GM18907 (cell line): ENCODE data around the gene ZNF385B.
A peak's percentile ranks its signal among the peaks of the same experiment; 100 is the strongest.
"Not testable (repeated sequence)": the region's sequence is repeated elsewhere in the genome, so short reads cannot be mapped to it uniquely, and the experiment has no call there.

Source experiments
- ATAC-seq: cut with Tn5 transposase; IDR thresholded peaks from one replicate; pipeline ENCODE4 v1.9.1; 2021; ENCODE audit warnings: mild to moderate bottlenecking, moderate library complexity; ENCODE audit not compliant: unreplicated experiment

The ZNF385B gene

DNA sequence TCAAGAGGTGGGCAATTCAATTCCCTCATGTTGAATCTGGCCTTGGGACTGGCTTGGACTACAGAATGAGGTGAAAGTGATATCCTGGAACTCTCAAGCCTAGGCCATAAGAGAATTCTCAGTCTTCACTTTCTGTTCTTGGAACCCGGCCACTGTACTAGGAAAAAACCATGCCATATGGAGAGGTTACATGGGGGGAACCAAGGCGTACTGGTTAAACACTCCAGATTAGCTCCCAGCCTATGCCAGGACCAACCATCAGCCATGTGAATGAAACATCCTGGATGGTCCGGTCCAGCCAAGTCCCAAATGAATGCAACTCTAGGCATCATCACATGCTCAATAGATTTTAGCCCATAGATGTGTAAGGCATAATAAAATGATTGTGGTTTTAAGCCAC lies 56.4 kb downstream of the ZNF385B start:
- ATAC-seq, result no peak

GRCh38 chr2:179804206-179804605 lies 57.2 kb downstream of the ZNF385B start:
- ATAC-seq, result no peak

DNA sequence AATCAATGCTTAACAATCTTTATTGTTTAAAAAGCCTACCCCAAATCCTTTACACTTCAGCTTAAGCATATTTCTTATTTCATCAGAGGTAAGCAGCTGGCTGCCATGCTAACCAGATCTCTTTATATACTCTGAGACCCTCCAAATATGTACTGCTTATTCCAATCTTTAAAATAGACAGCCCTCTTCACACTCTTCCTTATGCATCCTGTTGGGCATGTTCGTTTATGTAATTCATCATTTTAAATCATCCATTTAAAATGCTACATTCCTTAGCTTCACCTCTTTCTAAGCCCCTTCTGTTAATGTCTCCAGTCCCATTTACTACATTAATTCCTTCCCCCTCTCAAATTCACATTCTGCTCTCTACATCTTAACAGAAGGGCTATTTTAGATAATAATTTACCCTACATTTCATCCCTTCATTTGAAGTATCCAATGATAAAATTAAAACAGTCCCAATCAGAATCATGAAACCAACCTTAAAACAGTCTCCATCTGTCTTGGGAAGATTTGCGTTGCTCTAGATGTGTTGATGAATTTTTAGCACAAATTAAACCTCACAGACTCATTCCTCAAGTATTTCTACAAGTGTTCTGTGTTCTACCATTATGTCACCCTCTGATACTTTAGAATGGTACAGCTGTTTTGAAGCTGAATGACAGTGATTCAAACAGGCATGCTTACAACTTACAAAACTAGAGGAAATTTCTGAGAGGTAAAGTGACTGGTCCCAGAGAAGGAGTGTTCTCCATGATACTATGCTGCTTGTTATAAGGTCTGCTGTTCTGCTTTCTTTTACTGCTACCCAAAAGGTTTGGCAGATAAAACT lies 59.1 kb downstream of the ZNF385B start:
- ATAC-seq, result no peak

- ATAC-seq, result no peak
Measured at GRCh38 chr2:179800776-179801175, 60.6 kb downstream of the ZNF385B start.

DNA sequence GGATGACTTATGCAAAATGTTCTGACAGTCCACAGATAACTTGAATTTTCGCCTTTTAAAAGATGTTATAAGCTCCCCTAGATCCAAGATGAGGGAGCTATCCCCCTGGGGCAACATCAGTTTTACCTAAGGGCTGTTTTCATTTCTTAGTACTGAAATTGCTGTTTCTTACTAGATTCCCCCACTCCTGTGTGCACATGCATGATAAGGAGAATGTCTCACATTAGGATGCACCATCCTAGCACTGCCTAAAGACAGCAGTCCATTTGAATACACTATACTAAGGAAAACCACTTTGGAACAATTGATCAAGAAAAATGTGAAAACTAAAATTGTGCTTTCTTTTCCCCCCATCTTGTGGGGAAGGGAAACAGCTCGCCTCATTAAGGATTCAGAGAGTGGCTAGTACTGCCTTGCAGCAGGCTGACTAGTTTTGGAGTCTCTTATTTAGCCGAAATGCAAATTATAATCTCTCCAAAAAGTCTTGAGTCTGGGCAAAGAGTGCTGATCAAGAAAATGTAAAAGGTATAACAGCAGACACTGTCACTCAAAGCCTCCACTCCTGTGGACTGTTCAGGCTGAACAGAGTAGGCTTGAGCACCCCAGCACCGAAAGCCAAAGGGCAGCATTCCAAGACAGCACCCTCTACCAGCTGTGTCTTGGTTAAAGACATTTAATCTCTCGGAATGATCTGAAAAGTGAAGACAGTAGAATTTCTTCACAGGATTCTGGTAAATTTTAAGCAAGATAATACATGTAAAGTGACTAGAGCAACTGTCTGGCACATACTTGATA lies 65.0 kb downstream of the ZNF385B start:
- no peak for ATAC-seq

GRCh38 chr2:179793902-179794301 lies 67.5 kb downstream of the ZNF385B start:
- no peak for ATAC-seq

DNA sequence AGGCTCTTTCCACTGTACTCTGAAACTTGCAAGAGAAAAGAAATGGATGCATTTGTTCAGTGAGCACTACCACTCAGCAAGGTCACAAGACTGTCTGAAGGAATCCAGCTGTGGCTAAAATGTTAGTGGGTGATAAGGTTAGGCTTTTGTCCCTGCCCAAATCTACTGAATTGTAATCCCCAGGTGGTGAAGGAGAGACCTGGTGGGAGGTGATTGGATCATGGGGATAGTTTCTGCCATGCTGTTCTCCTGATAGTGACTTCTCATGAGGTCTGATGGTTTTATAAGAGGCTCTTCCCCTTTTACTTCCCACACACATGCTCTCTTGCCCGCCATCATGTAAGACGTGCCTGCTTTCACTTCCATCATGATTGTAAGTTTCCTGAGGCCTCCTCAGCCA lies 68.2 kb downstream of the ZNF385B start:
- ATAC-seq, result no peak

- ATAC-seq, result no peak
Measured at GRCh38 chr2:179790235-179791217, 70.9 kb downstream of the ZNF385B start.

- no peak for ATAC-seq
Measured at GRCh38 chr2:179788104-179788503, 73.3 kb downstream of the ZNF385B start.

GRCh38 chr2:179787601-179788000 lies 73.8 kb downstream of the ZNF385B start:
- no peak for ATAC-seq

- ATAC-seq, result no peak
Measured at GRCh38 chr2:179785902-179786301, 75.5 kb downstream of the ZNF385B start.

GRCh38 chr2:179782346-179782745 lies 79.1 kb downstream of the ZNF385B start:
- ATAC-seq, result not testable (repeated sequence)

GRCh38 chr2:179773986-179774385 lies 87.4 kb downstream of the ZNF385B start:
- no peak for ATAC-seq

- ATAC-seq, result no peak
Measured at GRCh38 chr2:179772346-179772745, 89.1 kb downstream of the ZNF385B start.

DNA sequence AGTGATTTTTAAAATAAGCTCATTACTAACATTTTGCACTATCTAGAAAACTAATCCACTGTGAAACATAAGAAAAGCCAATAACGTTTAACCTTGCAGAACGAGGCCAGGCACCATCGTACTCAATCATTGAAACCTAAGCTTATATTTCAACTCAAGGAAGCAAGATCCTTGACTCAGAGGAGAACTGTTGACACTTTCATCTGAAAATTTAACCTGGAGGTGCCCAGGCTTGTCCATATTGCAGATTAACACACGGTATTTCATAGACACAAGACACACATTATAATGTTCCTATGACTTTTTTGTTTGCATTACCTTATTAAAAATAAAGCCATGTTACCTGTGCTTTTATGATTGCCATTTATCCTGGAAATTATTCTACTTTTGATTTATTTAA lies 89.6 kb downstream of the ZNF385B start:
- no peak for ATAC-seq

DNA sequence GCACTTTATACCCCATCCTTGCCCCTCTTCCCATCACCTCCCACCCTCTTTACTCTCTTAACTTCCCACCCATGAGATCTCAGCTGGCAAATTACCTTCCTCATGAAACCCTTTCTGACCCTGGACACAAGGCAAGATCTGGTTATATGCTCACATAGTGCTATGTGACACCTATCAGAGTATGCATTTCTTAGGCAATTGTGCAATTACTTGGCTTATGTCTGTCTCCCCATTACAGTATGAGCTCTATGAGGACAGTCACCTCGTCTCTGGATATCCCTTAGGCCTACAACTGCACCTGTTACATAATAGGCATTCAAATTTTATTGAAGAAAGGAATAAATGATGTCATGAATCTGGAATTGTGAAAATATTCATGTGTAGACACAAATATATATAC lies 91.4 kb downstream of the ZNF385B start:
- ATAC-seq, result no peak

- no peak for ATAC-seq
Measured at GRCh38 chr2:179769323-179769722, 92.1 kb downstream of the ZNF385B start.

GRCh38 chr2:179768765-179769164 lies 92.6 kb downstream of the ZNF385B start:
- ATAC-seq, result no peak

DNA sequence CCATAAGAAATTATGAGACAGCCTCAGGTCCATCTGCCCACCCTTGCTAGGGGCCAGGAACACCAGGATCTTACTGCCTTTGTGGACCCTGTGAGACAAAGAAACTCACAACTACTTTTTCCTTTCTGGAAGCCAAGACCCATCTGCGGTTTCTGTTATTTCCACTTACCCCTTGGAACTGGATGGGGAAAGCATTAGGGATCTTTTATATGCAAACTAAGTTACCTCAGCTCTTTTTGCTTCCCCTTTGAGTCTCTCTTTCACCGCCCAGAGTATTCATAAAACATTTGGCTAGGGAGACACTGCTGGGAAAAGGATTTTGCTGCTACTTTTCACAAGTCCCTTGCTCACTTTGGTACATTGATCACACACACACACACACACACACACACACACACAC lies 95.7 kb downstream of the ZNF385B start:
- ATAC-seq, result no peak

DNA sequence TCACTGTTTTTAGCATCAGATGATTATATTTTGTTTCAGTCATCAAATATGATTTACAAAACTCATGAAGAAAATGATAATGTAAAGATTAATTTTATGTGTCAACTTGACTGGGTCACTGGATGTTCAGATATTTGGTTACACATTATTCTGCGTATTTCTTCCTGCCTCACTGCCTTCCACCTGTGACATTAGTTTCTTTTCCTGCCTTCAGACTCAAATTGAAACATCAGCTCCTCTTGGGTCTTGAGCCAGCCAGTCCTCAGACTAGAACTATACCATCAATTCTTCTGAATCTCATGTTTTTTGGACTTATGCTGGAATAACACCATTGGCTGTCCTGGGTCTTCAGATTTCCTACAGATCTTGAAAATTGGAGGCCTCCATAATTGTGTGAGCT lies 96.7 kb downstream of the ZNF385B start:
- ATAC-seq, result peak; percentile 97

DNA sequence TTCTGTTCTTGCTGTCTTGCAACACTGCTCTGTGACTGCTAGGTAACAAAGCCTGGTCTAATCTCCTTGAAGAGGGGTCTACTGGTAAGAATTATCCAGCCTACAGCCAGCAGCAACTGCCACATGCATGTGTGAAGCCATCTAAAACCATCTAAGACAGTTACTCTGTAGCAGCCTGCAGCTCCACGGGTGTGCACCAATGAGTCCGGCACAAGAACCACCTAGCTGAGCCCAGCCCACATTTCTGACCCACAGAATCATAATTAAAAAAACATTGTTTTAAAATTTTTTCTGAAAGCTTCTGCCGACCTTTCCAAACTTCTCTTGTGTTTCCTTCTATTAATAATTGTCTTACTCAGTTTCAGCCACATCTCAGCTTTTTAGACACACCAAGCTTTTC lies 102.8 kb downstream of the ZNF385B start:
- no peak for ATAC-seq
